ENCODE data around the gene OR5B2. TPM values are rescaled to one million over a fixed set of nuclear protein-coding genes. Genes with fewer than 3 reads are reported as not detected.
"Not testable (repeated sequence)": the region's sequence is repeated elsewhere in the genome, so short reads cannot be mapped to it uniquely, and the experiment has no call there.

Gene OR5B2
- 0.10 TPM for total RNA-seq

DNA sequence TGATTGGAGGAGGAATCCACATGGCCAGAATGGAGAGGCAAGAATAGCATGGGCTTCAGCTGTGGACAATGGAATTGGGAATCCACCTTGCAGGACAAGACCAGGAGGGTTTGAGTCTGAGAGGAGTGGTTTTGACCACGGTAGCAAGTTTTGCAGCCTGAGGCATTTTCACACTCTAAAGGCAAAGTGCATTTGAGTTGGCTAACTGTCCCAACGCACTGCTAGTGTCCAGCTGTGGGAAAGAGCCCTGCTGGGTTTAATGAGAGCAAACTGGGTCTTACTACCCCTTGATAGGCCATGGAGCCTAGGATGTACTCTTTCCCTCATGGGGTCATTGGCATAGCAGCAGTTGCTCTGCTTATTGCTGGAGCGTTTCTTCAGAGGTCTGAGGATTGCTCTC, at the start of gene OR5B2:
Gene OR5B2 (minus strand): TSS at position 101 of the 400 bp plus-strand sequence. CDS start 4,860 bp downstream, outside the sequence.
- H3K4me3 ChIP-seq (ENCODE audit: low read length): no peak within 1 kb of the TSS
- no peaks in the 10 kb centered on the region for H3K4me1 ChIP-seq (ENCODE audit: insufficient read depth, low read length)

DNA sequence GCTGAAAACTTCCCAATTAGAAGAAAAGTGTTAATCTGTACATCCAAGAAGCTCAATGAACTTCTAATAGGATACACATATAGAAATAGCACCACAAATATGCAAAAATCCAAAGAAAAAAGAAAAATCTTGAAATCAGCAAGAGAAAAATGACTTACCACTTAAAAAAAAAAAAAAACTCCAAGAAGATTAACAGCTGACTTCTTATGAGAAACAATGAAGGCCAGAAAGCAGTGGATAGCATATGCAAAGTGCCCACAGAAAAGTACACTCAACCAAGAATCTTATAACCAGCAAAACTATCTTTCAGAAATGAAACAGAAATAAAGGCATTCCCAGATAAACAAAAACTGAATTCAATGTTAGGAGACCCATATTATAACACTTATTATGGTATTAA, 44.0 kb upstream of the OR5B2 start:
- peaks cover 5% of the 10 kb centered on the region for H3K27me3 ChIP-seq (ENCODE audit: insufficient read depth, low read length)
- no peaks in the 10 kb centered on the region for H3K4me1 ChIP-seq (ENCODE audit: insufficient read depth, low read length)
- peaks cover 27% of the 10 kb centered on the region for H3K9me3 ChIP-seq (ENCODE audit: low read depth, low read length)
- no peak overlapping the region for H3K4me3 ChIP-seq (ENCODE audit: low read length)

More for the DNA sequence above, at the start of gene OR5B2:
- Histone ChIP-seq H3K9me3 (ENCODE audit: low read depth, low read length) (peaks cover 20% of the 10 kb centered on the region), H3K27me3 (ENCODE audit: insufficient read depth, low read length) (peaks cover 8% of the 10 kb centered on the region)

DNA sequence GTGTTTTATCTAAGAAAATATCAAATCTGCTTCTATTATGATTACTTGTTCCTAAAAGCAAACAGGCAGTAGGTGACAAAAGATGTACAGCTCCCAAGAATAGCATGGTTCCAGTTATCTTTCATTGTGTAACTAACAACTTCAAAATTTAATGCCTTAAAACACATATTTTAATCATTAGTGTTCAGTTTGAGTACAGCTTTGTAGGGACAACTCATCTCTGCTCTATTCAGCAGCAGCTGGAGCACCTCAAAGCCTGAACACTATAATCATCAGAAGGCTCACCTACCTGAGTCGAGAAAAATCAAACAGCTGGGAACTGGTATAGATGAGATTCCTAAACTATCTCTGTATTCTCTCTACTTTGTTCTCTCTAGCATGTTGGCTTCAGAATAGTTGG, 38.4 kb upstream of the OR5B2 start:
- Histone ChIP-seq H3K9me3 (ENCODE audit: low read depth, low read length) (peaks cover 8% of the 10 kb centered on the region), H3K4me1 (ENCODE audit: insufficient read depth, low read length) (no peaks in the 10 kb centered on the region), H3K27me3 (ENCODE audit: insufficient read depth, low read length) (no peaks in the 10 kb centered on the region), H3K4me3 (ENCODE audit: low read length) (no peak overlapping the region)

DNA sequence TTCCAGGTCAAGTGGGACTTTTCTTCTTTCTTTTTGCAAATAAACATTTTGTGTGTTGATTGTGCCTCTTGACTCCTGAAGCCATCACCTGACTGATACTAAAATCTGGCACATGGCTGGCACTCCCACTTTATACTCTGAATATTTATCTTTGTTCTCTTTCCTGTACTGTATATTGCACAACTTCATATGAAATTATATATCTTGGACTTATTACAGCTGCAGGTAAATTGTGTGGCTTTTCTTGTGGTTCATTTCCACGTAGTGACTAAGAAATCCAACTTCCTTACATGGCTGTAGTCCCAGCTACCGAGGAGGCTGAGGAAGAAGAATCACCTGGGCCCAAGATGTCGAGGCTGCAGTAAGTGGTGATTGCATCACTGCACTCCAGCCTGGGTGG, 37.8 kb upstream of the OR5B2 start:
- Histone ChIP-seq H3K4me1 (ENCODE audit: insufficient read depth, low read length) (no peaks in the 10 kb centered on the region), H3K9me3 (ENCODE audit: low read depth, low read length) (peaks cover 3% of the 10 kb centered on the region), H3K27me3 (ENCODE audit: insufficient read depth, low read length) (no peaks in the 10 kb centered on the region), H3K4me3 (ENCODE audit: low read length) (no peak overlapping the region)

DNA sequence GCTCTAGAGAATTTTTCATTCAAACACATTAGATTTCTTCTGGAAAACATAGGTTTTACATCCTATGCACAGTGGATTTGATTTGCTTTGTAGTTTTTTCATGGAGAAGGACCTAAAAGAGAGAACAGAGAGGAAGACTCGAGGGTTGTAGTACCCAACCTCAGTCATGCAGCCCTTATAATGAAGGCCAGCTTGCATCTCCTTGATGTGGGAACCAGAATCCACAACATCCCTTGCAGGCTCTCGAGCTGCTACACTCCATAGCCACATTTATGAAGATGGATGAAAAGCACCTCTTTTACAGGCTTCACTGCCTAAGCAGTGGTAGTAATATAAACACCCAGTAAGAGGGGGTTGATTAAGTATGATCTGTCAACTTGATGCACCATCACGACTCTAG, 23.7 kb upstream of the OR5B2 start:
- H3K9me3 ChIP-seq (ENCODE audit: low read depth, low read length): no peaks in the 10 kb centered on the region
- H3K4me3 ChIP-seq (ENCODE audit: low read length): no peak overlapping the region
- no peaks in the 10 kb centered on the region for H3K4me1 ChIP-seq (ENCODE audit: insufficient read depth, low read length)
- H3K27me3 ChIP-seq (ENCODE audit: insufficient read depth, low read length): no peaks in the 10 kb centered on the region

DNA sequence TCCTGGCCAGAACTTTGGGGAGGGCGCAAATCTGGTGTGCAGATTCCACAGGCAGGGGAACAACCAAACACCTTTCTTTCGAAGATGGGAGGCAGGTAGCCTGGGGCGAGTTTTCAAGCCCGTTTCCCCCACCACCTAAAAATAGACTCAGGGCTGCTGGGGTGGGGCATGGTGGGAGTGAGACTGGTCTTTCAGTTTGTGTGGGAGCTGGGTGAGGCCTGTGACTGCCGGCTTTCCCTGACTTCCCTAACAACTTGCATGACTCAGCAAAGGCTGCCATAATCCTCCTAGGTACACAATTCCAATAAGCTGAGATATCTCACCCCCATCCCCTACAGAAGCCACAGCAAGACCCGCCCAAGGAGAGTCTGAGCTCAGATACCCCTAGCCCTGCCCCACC, 18.4 kb upstream of the OR5B2 start:
- Histone ChIP-seq H3K4me1 (ENCODE audit: insufficient read depth, low read length) (no peaks in the 10 kb centered on the region), H3K4me3 (ENCODE audit: low read length) (no peak overlapping the region), H3K27me3 (ENCODE audit: insufficient read depth, low read length) (no peaks in the 10 kb centered on the region), H3K9me3 (ENCODE audit: low read depth, low read length) (no peaks in the 10 kb centered on the region)

DNA sequence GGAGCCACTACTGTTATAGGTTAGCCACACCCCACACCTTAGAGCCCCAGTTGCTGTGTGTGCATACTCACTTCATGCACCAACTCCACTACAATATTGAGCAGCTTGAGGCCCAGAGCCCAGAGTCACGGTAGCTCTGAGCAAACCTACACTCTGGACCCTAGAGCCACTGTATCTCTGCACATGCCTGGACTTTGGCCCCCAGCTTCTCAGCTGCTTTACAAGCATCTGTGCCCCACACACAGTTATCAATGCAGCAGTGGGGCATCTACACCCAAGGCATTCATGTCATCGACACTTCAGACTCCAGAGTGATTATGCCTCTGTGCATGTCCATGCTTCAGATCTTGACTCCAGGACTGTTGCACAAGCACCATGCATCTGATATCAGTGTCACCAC, 16.4 kb upstream of the OR5B2 start:
- H3K4me3 ChIP-seq (ENCODE audit: low read length): no peak overlapping the region
- no peaks in the 10 kb centered on the region for H3K9me3 ChIP-seq (ENCODE audit: low read depth, low read length)
- H3K4me1 ChIP-seq (ENCODE audit: insufficient read depth, low read length): no peaks in the 10 kb centered on the region
- H3K27me3 ChIP-seq (ENCODE audit: insufficient read depth, low read length): no peaks in the 10 kb centered on the region

DNA sequence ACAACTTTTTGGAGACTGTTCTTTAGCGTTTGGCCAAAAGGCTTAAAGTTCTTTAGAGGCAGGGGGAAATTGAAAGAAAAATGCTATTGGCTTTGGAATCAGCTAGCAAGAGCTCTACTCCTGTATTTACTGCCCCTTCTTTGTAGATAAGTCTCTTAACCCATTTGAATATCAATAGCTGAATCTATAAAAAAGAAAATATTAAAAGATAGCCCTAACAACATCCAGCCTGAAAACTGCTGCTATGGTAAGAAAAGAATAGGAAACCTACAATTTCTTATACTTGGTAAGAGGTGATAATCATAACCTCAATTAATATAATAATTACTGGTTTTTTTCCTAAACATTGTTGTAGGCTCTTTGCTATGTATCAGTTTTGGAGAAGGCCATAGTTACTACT, 14.2 kb upstream of the OR5B2 start, which contains the start of gene OR5B12:
Gene OR5B12 (minus strand): TSS at position 101 of the 400 bp plus-strand sequence. CDS start 2,085 bp downstream, outside the sequence.
- no peaks in the 10 kb centered on the region for H3K9me3 ChIP-seq (ENCODE audit: low read depth, low read length)
- no peaks in the 10 kb centered on the region for H3K27me3 ChIP-seq (ENCODE audit: insufficient read depth, low read length)
- H3K4me1 ChIP-seq (ENCODE audit: insufficient read depth, low read length): no peaks in the 10 kb centered on the region

DNA sequence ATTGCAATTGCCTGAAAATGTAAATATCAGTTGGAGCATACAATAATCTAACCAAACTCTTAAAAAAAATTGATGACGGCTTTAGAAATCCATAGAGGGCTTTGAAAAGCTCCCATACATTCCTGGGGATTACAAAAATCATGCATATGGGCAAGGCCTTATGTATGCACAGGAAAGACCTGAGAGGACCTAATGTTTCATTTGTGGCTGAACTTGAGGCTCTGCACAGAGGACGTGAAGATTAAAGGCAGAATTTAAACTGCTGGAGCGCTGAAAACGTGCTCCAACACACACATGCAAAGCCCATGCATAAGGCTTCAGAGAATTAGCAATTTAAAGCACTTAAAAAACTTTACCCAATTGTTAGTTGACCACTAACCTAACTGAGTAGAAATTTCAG, 10.6 kb upstream of the OR5B2 start:
- H3K9me3 ChIP-seq (ENCODE audit: low read depth, low read length): no peaks in the 10 kb centered on the region
- H3K4me1 ChIP-seq (ENCODE audit: insufficient read depth, low read length): no peaks in the 10 kb centered on the region
- H3K27me3 ChIP-seq (ENCODE audit: insufficient read depth, low read length): no peaks in the 10 kb centered on the region
- H3K4me3 ChIP-seq (ENCODE audit: low read length): no peak overlapping the region

More for the DNA sequence above, 14.2 kb upstream of the OR5B2 start, which contains the start of gene OR5B12:
- H3K4me3 ChIP-seq (ENCODE audit: low read length): no peak within 1 kb of the TSS

DNA sequence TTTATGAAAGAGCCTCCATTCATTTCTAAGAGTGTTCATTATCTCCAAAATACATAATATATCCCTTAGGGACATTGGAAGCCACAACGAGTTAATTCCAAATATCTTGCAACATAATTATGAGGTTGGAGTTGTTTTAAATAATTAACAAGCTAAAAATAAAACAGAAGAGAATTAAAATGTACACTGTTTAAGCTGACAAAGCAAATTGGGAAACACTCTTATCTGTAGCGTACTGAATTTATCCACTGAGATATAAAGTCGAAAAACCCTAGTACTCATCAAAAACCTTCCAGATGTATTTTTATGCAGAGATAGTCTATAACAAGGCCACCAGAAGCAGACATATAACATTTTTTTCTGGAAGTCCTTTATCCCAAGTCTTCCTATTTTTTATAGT, 6.3 kb upstream of the OR5B2 start:
- Histone ChIP-seq H3K4me1 (ENCODE audit: insufficient read depth, low read length) (no peaks in the 10 kb centered on the region), H3K4me3 (ENCODE audit: low read length) (no peak overlapping the region), H3K27me3 (ENCODE audit: insufficient read depth, low read length) (peaks cover 6% of the 10 kb centered on the region), H3K9me3 (ENCODE audit: low read depth, low read length) (peaks cover 9% of the 10 kb centered on the region)

DNA sequence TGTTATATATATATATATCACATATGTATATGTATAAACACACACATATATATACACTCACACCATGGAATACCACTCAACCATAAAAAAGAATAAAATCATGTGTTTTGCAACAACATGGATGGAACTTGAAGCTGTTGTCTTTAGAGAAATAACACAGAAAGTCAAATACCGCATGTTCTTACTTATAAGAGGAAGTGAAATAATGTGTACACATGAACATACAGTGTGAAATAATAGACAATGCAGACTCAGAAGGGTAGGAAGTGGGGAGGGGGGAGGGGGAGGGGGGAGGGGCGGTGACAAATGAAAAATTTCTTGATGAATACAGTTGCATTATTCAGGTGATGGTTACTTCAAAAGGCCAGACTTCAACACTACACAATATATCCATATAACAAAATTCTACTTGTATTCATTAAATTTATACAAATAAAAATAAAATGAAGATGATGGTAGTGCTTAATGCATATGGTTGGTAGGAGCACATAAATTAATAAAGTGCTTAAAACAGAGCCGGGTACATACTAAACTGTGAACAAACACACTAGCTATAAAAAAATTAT, 5.8 kb upstream of the OR5B2 start:
- H3K27me3 ChIP-seq (ENCODE audit: insufficient read depth, low read length): peaks cover 6% of the 10 kb centered on the region
- H3K9me3 ChIP-seq (ENCODE audit: low read depth, low read length): peaks cover 14% of the 10 kb centered on the region
- H3K4me3 ChIP-seq (ENCODE audit: low read length): no peak overlapping the region
- H3K4me1 ChIP-seq (ENCODE audit: insufficient read depth, low read length): no peaks in the 10 kb centered on the region

DNA sequence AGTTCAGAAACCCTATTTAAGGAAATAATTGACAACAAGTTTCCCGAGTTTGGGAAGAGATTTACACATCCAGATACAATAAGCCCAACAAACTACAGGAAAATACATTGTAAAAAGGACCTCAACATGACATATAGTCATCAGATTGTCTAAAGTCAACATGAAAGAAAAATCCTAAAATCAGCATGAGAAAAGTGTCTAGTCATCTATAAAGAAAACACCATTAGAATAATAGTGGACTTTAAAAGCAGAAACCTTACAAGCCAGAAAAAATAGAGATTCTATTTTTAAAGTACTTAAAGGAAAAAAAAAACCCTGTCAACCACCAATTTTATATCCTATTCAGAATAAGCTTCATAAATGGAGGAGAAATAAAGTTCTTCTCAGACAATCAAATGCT, 1.4 kb upstream of the OR5B2 start:
- no peaks in the 10 kb centered on the region for H3K4me1 ChIP-seq (ENCODE audit: insufficient read depth, low read length)
- H3K27me3 ChIP-seq (ENCODE audit: insufficient read depth, low read length): peaks cover 8% of the 10 kb centered on the region
- H3K4me3 ChIP-seq (ENCODE audit: low read length): no peak overlapping the region
- peaks cover 20% of the 10 kb centered on the region for H3K9me3 ChIP-seq (ENCODE audit: low read depth, low read length)

DNA sequence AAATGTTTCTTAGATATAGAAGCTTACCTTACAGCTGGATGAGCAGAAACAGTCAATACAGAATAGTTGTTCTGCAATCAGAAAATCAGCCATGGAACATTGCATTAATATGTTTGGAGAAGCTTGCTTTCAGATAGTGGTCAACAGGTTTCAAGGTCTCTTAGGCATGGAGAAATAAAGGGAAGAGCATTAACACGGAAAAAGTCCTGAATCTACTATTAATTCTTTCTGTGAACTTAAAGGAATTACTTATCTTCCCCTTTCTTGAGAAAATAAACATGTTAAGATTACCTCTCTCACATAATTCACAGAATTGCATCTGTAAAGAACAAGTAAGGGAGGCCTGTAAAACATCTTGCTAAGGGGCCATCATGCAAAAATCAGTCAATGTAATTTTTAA, 21.1 kb downstream of the OR5B2 start, which contains the start of gene OR5B3:
Gene OR5B3 (minus strand): TSS at position 101 of the 400 bp plus-strand sequence. CDS start 3,465 bp downstream, outside the sequence.
- no peaks in the 10 kb centered on the region for H3K4me1 ChIP-seq (ENCODE audit: insufficient read depth, low read length)
- H3K4me3 ChIP-seq (ENCODE audit: low read length): no peak within 1 kb of the TSS
- peaks cover 8% of the 10 kb centered on the region for H3K9me3 ChIP-seq (ENCODE audit: low read depth, low read length)
- H3K27me3 ChIP-seq (ENCODE audit: insufficient read depth, low read length): no peaks in the 10 kb centered on the region

DNA sequence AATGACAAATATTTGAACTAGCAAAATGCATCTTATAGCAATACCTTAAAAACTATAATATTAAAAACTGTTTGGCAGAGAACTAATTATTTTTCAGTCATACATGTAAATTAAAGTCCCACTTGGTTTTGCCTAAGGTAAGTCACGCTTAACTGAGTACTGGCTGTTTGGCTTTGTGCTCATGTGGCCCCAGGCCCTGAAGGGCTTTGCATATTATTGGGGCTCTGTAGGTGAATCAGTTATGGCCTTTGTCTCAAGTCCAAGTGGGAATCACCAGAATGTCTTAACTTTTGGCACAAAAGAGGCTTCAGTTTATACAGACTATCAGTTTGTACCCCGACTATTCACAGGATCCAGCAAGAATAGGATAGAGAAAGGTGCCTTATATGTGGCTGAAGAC, 28.3 kb downstream of the OR5B2 start:
- not testable (repeated sequence) for H3K27me3 ChIP-seq (ENCODE audit: insufficient read depth, low read length); H3K4me1 ChIP-seq (ENCODE audit: insufficient read depth, low read length); H3K9me3 ChIP-seq (ENCODE audit: low read depth, low read length); H3K4me3 ChIP-seq (ENCODE audit: low read length)

DNA sequence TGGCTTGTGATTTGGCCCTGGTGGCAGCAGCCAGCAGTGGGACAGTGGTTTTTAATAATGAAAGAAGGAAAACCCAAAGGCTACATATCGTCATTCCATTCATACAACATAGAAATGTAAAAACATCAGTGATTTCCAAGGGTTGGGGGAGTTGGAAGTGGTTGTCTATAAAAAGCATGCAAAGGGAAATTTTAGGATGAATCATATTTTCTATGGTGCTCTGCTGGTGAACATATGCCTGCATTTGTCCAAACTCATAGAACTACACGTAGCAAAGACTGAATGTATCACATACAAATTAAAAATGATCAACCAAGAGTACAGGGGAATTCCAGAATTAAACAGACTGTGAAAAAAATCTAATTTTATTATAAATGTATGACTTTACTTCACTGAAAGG, 32.3 kb downstream of the OR5B2 start:
- no peaks in the 10 kb centered on the region for H3K4me1 ChIP-seq (ENCODE audit: insufficient read depth, low read length)

DNA sequence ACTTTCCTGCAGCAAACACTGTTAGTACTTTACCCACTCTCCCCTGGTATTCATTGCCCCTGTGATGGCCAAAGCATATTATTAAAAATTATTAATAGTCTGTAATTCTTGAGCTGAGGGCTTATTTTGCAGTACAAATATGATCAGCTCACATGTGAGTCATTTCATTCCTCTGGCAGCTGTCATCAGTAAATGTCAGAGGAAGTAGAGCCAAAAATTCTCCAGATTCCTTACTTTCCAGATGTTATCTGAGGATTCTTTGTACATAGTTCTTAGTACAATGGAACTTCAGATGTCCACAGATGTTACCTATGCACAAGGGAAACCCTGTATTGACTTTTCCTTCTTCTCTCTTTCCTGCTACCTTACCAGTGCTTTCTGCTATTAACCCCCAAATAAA, 33.7 kb downstream of the OR5B2 start:
- Histone ChIP-seq H3K9me3 (ENCODE audit: low read depth, low read length) (no peaks in the 10 kb centered on the region), H3K4me3 (ENCODE audit: low read length) (no peak overlapping the region)

More for the DNA sequence above, 32.3 kb downstream of the OR5B2 start:
- H3K27me3 ChIP-seq (ENCODE audit: insufficient read depth, low read length): no peaks in the 10 kb centered on the region
- no peaks in the 10 kb centered on the region for H3K9me3 ChIP-seq (ENCODE audit: low read depth, low read length)
- no peak overlapping the region for H3K4me3 ChIP-seq (ENCODE audit: low read length)

More for the DNA sequence above, 33.7 kb downstream of the OR5B2 start:
- H3K27me3 ChIP-seq (ENCODE audit: insufficient read depth, low read length): no peaks in the 10 kb centered on the region
- H3K4me1 ChIP-seq (ENCODE audit: insufficient read depth, low read length): no peaks in the 10 kb centered on the region
